Measurements from ENCODE around the gene PRDM16. TPM values are rescaled to one million over a fixed set of nuclear protein-coding genes. Genes with fewer than 3 reads are reported as not detected.
A peak's percentile ranks its signal among the peaks of the same experiment; 100 is the strongest.

PRDM16 gene
- polyA plus RNA-seq, 1 experiment: 0.06 TPM

GRCh38 chr1:3170561-3171453, 101.8 kb downstream of the PRDM16 start:
- ChIA-PET CTCF (no interaction called here), POLR2A (no interaction called here)
- H3K27ac ChIP-seq (ENCODE audit: low read depth, low read length): peak overlapping the region; percentile 39
- peak; percentile 2 for DNase-seq (ENCODE audit: low read depth, low spot score)
- peaks cover 3% of the 10 kb centered on the region for H3K27me3 ChIP-seq (ENCODE audit: control insufficient read depth, insufficient read depth, low read length)
- TF ChIP-seq CTCF (IDR thresholded peaks at IDR 0.05; ENCODE audit: low read depth, low read length): no peak
- H3K9me3 ChIP-seq (ENCODE audit: control insufficient read depth, insufficient read depth, low read length): peaks cover 11% of the 10 kb centered on the region; the same call in 1 of the 2 replicates
- H3K4me3 ChIP-seq (ENCODE audit: low read depth, low read length): peak overlapping the region; percentile 13; the same call in 1 of the 2 replicates

GRCh38 chr1:3171761-3172160, 102.8 kb downstream of the PRDM16 start:
- H3K9me3 ChIP-seq (ENCODE audit: control insufficient read depth, insufficient read depth, low read length): peaks cover 9% of the 10 kb centered on the region; the same call in 1 of the 2 replicates
- no peak for TF ChIP-seq CTCF (IDR thresholded peaks at IDR 0.05; ENCODE audit: low read depth, low read length)
- ChIA-PET CTCF (no interaction called here), POLR2A (no interaction called here)
- peaks cover 4% of the 10 kb centered on the region for H3K27me3 ChIP-seq (ENCODE audit: control insufficient read depth, insufficient read depth, low read length)
- no peak overlapping the region for H3K27ac ChIP-seq (ENCODE audit: low read depth, low read length)
- no peak overlapping the region for H3K4me3 ChIP-seq (ENCODE audit: low read depth, low read length)
- DNase-seq (ENCODE audit: low read depth, low spot score): no peak

- no peak for DNase-seq (ENCODE audit: low read depth, low spot score)
- ChIA-PET CTCF (no interaction called here), POLR2A (no interaction called here)
- no peak for TF ChIP-seq CTCF (IDR thresholded peaks at IDR 0.05; ENCODE audit: low read depth, low read length)
- Histone ChIP-seq H3K4me3 (ENCODE audit: low read depth, low read length) (no peak overlapping the region), H3K27ac (ENCODE audit: low read depth, low read length) (no peak overlapping the region), H3K9me3 (ENCODE audit: control insufficient read depth, insufficient read depth, low read length) (peaks cover 9% of the 10 kb centered on the region; the same call in 1 of the 2 replicates), H3K27me3 (ENCODE audit: control insufficient read depth, insufficient read depth, low read length) (peaks cover 4% of the 10 kb centered on the region)
These were observed 103.7 kb downstream of the PRDM16 start for GRCh38 chr1:3172431-3173380.

DNA sequence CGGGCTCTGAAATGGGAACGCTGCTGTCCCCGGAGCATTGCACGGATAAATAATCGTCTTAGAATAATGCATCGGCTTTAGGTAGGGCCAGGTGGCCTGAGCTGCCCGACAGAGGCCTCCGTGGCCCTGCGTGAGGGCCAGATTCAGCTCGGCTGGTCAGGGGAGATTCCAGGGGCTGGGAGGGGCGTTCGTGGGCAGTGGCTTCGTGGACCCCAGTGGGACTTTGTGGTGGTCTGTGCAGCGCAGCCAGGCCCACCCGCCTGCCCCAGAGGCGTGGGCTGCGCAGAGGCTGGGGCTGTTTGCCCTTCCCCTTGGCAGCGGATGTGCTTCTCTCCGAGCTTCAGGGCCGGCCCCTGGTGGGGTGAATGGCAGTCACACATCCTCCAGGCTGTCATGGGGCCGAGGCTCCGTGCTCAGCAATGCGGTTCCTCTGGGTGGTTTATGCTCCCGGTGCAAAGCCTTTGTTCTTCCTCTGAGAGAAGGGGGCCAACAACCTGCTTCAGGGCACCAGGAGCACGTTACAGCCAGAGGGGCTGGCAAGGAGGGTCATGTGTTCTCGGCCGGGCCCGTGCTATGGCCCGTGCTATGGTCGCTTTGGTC, 104.5 kb downstream of the PRDM16 start:
- POLR2A ChIA-PET: no interaction called here
- no peak for TF ChIP-seq CTCF (IDR thresholded peaks at IDR 0.05; ENCODE audit: low read depth, low read length)

More for the DNA sequence above, 104.5 kb downstream of the PRDM16 start:
- DNase-seq (ENCODE audit: low read depth, low spot score): no peak
- Histone ChIP-seq H3K27ac (ENCODE audit: low read depth, low read length) (no peak overlapping the region), H3K4me3 (ENCODE audit: low read depth, low read length) (no peak overlapping the region), H3K27me3 (ENCODE audit: control insufficient read depth, insufficient read depth, low read length) (peaks cover 4% of the 10 kb centered on the region), H3K9me3 (ENCODE audit: control insufficient read depth, insufficient read depth, low read length) (peaks cover 16% of the 10 kb centered on the region)
- CTCF ChIA-PET: no interaction called here

All from AG04450 (cell line).